A204.1 (cell line): ENCODE measurements around the gene DMAC2.
"Not testable (repeated sequence)": the region's sequence is repeated elsewhere in the genome, so short reads cannot be mapped to it uniquely, and the experiment has no call there.

Source experiments
- FAIRE-seq: peaks from 2 replicates; lab custom pipeline; 2012; peaks lifted over from hg19 to GRCh38; lab: Jason Lieb, UNC

DMAC2 gene

GRCh38 chr19:41422456-41422855, 17.3 kb downstream of the DMAC2 start:
- FAIRE-seq: no peak

- FAIRE-seq: no peak
Measured at GRCh38 chr19:41421973-41422372, 17.7 kb downstream of the DMAC2 start.

GRCh38 chr19:41421314-41421713, 18.4 kb downstream of the DMAC2 start:
- no peak for FAIRE-seq

GRCh38 chr19:41420101-41420880, 19.4 kb downstream of the DMAC2 start:
- FAIRE-seq: no peak

- no peak for FAIRE-seq
Measured at GRCh38 chr19:41416194-41416674, 23.5 kb downstream of the DMAC2 start.

GRCh38 chr19:41415154-41415571, 24.5 kb downstream of the DMAC2 start:
- no peak for FAIRE-seq

GRCh38 chr19:41414461-41414860, 25.3 kb downstream of the DMAC2 start:
- FAIRE-seq: no peak

- FAIRE-seq: no peak
Measured at GRCh38 chr19:41413947-41414346, 25.8 kb downstream of the DMAC2 start.

GRCh38 chr19:41412953-41413352, 26.8 kb downstream of the DMAC2 start:
- no peak for FAIRE-seq

- no peak for FAIRE-seq
Measured at GRCh38 chr19:41411968-41412265, 27.8 kb downstream of the DMAC2 start.

GRCh38 chr19:41411100-41411967, 28.4 kb downstream of the DMAC2 start:
- no peak for FAIRE-seq

GRCh38 chr19:41410336-41411054, 29.2 kb downstream of the DMAC2 start:
- no peak for FAIRE-seq

GRCh38 chr19:41409288-41409687, 30.4 kb downstream of the DMAC2 start:
- no peak for FAIRE-seq

GRCh38 chr19:41408846-41409245, 30.9 kb downstream of the DMAC2 start:
- not testable (repeated sequence) for FAIRE-seq

- no peak for FAIRE-seq
Measured at GRCh38 chr19:41408256-41408655, 31.5 kb downstream of the DMAC2 start.

GRCh38 chr19:41407271-41407670, 32.4 kb downstream of the DMAC2 start:
- FAIRE-seq: no peak

- no peak for FAIRE-seq
Measured at GRCh38 chr19:41405776-41406175, 33.9 kb downstream of the DMAC2 start.

- FAIRE-seq: no peak
Measured at GRCh38 chr19:41403181-41403970, 36.3 kb downstream of the DMAC2 start.

GRCh38 chr19:41402010-41402409, 37.7 kb downstream of the DMAC2 start:
- no peak for FAIRE-seq

GRCh38 chr19:41401483-41401882, 38.2 kb downstream of the DMAC2 start:
- no peak for FAIRE-seq

GRCh38 chr19:41399525-41399924, 40.2 kb downstream of the DMAC2 start:
- FAIRE-seq: no peak

- no peak for FAIRE-seq
Measured at GRCh38 chr19:41399091-41399490, 40.6 kb downstream of the DMAC2 start.
